Measurements from ENCODE around the gene CPEB4.

Gene CPEB4

DNA sequence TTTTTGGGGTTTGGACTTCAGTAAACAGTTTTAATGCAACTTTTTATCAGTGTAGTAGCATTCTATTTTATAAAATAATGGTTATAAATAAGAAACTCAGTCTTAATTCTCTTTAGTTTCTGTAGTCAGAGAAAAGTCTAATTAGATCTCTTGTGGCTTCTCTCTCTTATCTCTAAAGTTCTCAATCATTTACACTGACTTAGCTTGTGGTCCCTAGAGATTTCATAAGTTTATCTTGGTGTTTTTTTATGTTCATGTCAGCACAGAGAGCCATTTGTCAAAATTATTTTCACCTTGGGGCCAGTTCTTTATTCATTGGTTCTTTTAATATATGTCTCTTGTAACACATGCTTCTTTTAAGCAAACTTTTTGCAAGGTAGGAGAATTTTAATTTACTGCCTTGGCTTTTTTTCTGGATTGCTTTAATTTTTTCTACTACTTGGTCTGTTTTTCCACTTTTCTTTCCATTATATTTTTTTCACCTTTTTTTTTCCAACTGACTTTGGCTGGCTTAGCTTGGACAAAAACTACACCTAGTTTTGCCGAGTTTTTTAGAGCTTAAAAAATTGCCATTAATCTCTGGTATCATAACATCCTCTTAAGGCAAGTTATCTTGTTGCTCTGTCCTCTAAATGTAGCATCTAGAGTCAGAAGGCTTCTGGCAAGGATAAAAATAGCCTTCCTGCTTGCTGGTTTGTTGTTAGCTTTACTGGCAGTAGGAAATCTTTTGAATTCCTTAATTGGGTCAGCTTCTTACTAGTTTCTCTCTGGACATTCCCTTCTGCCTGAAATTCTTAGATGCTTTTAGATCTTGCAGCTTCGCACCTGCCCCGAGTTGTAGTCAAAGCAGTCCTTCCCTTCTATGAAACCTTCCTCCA lies 35.3 kb downstream of the CPEB4 start:
- TF ChIP-seq, protein P1, sequence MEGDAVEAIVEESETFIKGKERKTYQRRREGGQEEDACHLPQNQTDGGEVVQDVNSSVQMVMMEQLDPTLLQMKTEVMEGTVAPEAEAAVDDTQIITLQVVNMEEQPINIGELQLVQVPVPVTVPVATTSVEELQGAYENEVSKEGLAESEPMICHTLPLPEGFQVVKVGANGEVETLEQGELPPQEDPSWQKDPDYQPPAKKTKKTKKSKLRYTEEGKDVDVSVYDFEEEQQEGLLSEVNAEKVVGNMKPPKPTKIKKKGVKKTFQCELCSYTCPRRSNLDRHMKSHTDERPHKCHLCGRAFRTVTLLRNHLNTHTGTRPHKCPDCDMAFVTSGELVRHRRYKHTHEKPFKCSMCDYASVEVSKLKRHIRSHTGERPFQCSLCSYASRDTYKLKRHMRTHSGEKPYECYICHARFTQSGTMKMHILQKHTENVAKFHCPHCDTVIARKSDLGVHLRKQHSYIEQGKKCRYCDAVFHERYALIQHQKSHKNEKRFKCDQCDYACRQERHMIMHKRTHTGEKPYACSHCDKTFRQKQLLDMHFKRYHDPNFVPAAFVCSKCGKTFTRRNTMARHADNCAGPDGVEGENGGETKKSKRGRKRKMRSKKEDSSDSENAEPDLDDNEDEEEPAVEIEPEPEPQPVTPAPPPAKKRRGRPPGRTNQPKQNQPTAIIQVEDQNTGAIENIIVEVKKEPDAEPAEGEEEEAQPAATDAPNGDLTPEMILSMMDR (IDR thresholded peaks at IDR 0.05; ENCODE audit: low read depth, low read length): no peak
- no peak overlapping the region for H3K4me3 ChIP-seq (ENCODE audit: low read depth, low read length)

- TF ChIP-seq, protein P1 (IDR thresholded peaks at IDR 0.05; ENCODE audit: low read depth, low read length): no peak
- H3K4me3 ChIP-seq (ENCODE audit: low read depth, low read length): no peak overlapping the region
Measured at GRCh38 chr5:173924899-173925298, 36.8 kb downstream of the CPEB4 start.

- H3K4me3 ChIP-seq (ENCODE audit: low read depth, low read length): no peak overlapping the region
- TF ChIP-seq, protein P1 (IDR thresholded peaks at IDR 0.05; ENCODE audit: low read depth, low read length): peak; percentile 31; the same call in 1 of the 2 replicates
Measured at GRCh38 chr5:173925449-173926071, 37.4 kb downstream of the CPEB4 start.

GRCh38 chr5:173926359-173926758 lies 38.2 kb downstream of the CPEB4 start:
- H3K4me3 ChIP-seq (ENCODE audit: low read depth, low read length): no peak overlapping the region
- TF ChIP-seq, protein P1 (IDR thresholded peaks at IDR 0.05; ENCODE audit: low read depth, low read length): no peak

GRCh38 chr5:173928871-173929574 lies 40.9 kb downstream of the CPEB4 start:
- H3K4me3 ChIP-seq (ENCODE audit: low read depth, low read length): no peak overlapping the region
- TF ChIP-seq, protein P1 (IDR thresholded peaks at IDR 0.05; ENCODE audit: low read depth, low read length): no peak

DNA sequence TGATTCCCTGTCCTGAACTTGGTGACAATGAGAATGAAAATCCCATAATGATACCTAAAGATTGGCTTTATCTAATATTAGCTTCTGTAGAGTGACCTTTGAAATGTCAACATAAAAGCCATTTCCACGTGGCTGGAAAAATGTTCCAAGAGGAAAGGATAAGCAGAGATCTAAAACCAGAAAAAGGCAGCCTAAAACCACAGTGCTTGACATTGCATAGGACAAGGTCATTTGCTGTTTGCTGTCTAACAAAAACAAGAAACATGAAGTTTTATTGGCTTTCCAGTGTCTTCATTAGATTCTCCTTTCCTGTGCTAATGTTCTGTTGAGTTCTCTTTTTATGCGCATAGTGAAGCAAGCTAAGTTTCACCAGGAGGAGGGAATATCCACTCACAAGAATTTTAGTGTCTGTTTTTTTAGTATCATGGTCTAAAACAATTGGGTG lies 44.6 kb downstream of the CPEB4 start:
- TF ChIP-seq, protein P1 (IDR thresholded peaks at IDR 0.05; ENCODE audit: low read depth, low read length): no peak
- H3K4me3 ChIP-seq (ENCODE audit: low read depth, low read length): no peak overlapping the region

All from WI38 (cell line).